GM13977 (cell line): ENCODE data around the gene S100B.

Experiments used
- DNase-seq: peaks from one replicate; pipeline ENCODE4 v3.0.0; 2012; ENCODE audit warnings: low spot score
- CTCF ChIP-seq: IDR thresholded peaks from 2 replicates; pipeline ENCODE4 v1.5.1; 2012; ENCODE audit warnings: mild to moderate bottlenecking, control low read depth; ENCODE audit not compliant: insufficient read depth; ENCODE audit errors: extremely low read depth, missing control alignments
- in situ Hi-C: fragments of 300-500 bp; cut with MboI; formaldehyde crosslinking; loops from one replicate; pipeline ENCODE4 v1.12.0; 2022; ENCODE audit warnings: low sequenced_read_pairs, low pct_unique_long_range_greater_than_20kb, mixed read lengths, inconsistent platforms; ENCODE audit not compliant: unreplicated experiment

The S100B gene

GRCh38 chr21:46557469-46557868 lies 47.4 kb downstream of the S100B start:
- DNase-seq = no peak
- no peak for TF ChIP-seq CTCF
- in situ Hi-C loops = no loop called here

- TF ChIP-seq CTCF = no peak
- no peak for DNase-seq
- in situ Hi-C loops = no loop called here
Observed at GRCh38 chr21:46556802-46557201, 48.1 kb downstream of the S100B start.

GRCh38 chr21:46555678-46556077 lies 49.2 kb downstream of the S100B start:
- no peak for DNase-seq
- TF ChIP-seq CTCF = no peak
- in situ Hi-C loops = no loop called here

GRCh38 chr21:46555225-46555617 lies 49.7 kb downstream of the S100B start:
- DNase-seq = no peak
- no peak for TF ChIP-seq CTCF
- in situ Hi-C loops = no loop called here

GRCh38 chr21:46554431-46555224 lies 50.3 kb downstream of the S100B start:
- no peak for DNase-seq
- TF ChIP-seq CTCF = no peak
- in situ Hi-C loops = no loop called here

GRCh38 chr21:46553993-46554392 lies 50.9 kb downstream of the S100B start:
- no peak for TF ChIP-seq CTCF
- DNase-seq = no peak
- in situ Hi-C loops = no loop called here
